ENCODE results near the gene HEY2.
"Not testable (repeated sequence)": the region's sequence is repeated elsewhere in the genome, so short reads cannot be mapped to it uniquely, and the experiment has no call there.

HEY2 gene

DNA sequence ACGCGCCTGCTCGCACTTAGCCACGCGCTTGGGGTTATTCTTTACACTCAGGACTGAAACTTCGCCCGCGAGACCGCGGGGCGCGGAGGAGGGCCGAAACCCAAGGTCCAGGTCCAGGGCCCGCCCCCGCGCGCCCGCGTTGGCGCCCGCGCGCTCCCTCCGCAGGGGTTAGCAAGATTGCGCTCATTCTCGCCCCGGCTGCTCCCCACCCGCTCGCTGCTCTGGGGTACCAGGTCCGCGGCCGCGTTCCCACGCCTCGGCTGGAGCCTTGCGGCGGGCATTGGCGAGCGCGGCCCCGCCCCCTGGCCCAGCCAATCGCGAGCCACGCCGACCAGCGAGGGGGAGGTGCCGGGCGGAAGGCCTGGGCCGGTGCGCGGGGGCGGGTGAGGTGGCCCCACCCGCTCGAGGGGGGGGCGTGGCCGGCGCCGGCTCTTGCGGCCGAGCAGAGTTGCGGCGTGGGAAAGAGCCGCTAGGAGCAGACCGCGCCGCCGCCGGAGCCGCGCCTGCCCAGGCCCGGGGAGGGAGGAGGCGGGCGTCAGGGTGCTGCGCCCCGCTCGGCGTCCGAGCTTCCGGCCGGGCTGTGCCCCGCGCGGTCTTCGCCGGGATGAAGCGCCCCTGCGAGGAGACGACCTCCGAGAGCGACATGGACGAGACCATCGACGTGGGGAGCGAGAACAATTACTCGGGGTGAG is at the start of gene HEY2:
Gene HEY2 (plus strand): TSS at position 460 of the 692 bp plus-strand sequence. CDS start 145 bp downstream, at position 605.
- peak; percentile 64 for DNase-seq (ENCODE audit: low read depth)

DNA sequence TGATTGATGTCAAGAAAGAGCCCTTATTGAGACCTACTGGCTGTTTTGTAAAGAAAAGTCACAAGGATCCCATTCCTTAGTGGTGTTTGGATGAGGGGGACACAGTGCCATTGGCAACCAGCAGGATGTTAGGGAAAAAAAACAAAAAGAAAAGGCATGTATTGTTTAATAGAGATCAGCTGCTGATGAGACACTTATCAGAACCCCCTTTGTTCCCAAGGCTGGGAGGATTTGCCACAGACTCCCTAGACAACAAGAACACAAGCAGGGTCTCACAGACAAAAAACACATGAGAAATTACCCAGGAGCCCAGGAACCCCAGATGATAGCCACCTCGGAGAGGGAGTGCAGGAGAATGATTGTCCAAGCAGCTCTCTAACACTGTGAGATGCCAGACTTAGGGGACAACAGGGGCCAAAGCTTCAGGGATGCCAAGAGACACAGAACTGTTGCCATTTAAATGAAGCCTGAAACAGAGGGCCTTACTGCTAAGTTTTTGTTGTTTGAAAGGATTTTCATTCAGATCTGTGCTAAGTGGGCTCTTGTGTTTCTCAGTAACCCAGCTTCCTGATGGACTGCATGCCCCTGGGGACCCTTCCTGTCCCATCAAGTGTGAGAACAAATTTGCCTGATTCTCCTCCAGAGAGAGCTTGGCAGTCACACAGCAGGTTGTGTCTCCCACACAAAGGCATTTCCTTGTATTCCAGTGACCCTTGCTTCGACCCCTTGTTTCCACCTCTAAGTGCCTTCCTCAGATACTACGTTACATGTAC is 48.7 kb upstream of the HEY2 start:
- DNase-seq (ENCODE audit: low read depth): no peak

DNA sequence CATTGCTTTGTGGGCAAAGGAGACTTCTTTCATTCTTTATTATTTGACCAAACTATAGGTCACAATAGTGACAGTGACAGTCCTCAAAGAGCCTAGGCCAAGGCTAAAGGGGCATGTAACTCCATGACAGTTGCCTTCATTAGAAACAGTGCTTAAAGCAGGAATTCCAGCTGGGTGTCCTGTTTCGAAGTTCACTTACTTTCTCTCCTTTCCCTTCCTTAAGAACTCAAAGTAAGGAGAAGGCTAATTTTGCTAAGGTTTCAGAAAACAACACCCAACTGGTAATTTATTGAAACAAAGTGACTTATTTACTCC is 48.1 kb upstream of the HEY2 start:
- DNase-seq (ENCODE audit: low read depth): no peak

DNA sequence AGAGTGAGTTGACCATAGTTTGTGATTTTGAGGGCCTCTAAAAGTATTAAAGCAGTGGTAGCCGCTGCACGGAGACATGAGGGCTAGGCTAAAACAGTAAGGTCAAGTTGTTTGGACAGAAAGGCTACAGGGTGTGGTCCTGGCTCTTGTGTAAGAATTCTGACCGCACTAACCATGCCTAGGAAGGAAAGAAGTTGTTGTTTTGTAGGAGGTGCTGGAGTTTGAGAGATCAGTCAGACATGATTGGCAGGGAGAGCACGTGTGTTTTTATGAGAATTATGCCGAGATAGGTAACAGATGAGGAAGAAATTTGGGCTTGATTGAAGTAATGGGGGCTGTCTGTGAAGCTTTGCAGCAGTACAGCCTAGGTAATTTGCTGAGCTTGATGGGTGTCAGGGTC is 45.5 kb upstream of the HEY2 start:
- not testable (repeated sequence) for DNase-seq (ENCODE audit: low read depth)

DNA sequence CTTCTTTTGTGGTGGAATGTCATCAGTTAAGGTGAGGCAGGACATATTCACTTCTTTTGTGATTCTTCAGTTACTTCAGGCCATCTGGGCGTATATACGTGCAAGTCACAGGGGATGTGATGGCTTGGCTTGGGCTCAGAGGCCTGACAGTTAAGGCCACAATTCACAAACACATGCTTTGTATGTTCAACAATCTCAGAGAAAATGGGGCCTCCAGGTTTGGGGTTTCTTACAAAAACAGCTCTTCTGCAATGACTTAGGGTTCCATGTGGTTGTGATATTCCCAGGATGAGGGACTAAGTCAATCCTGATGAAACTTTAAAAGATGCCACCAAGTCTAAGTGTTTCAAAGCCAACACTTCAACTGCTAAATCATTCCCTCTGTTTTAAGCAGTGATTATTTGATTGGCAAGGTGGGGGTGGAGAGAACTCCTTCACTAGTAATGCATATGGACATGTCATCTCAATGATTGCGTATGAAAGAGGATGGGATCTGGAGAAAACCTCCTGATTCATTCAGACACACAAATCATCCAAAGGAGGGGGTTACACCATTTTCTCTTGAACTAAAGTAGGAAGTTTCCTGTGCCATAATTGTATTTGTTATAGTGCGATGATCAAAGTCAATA is 41.7 kb upstream of the HEY2 start:
- no peak for DNase-seq (ENCODE audit: low read depth)

DNA sequence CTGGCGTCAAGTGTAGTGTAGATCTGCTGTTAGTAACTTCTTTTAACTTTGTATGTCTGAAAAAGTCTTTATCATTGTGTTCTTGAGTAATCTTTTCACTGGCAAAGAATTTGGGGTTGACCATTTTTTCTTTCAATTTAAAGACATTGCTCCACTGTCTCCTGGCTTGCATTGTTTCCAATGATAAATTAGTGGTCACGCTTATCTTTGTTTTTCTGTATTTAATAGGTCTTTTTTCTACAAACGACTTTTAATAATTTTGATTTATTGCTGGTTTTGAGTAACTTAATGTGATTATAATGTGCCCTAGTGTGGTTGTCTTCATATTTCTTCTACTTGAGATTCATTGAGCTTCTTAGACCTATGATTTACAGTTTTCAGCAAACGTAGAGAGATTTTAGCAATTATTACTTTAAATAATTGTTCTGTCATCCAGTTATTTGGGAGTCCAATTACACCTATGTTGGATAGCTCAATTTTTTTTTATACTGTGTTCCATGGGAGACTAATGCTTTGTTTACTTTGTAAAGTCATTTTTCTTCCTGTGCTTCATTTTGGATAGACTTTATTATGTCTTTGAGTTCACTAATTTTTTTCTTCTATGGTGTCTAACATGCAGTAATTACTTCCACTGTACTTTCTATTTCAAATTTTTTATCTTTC is 38.3 kb upstream of the HEY2 start:
- DNase-seq (ENCODE audit: low read depth): no peak

DNA sequence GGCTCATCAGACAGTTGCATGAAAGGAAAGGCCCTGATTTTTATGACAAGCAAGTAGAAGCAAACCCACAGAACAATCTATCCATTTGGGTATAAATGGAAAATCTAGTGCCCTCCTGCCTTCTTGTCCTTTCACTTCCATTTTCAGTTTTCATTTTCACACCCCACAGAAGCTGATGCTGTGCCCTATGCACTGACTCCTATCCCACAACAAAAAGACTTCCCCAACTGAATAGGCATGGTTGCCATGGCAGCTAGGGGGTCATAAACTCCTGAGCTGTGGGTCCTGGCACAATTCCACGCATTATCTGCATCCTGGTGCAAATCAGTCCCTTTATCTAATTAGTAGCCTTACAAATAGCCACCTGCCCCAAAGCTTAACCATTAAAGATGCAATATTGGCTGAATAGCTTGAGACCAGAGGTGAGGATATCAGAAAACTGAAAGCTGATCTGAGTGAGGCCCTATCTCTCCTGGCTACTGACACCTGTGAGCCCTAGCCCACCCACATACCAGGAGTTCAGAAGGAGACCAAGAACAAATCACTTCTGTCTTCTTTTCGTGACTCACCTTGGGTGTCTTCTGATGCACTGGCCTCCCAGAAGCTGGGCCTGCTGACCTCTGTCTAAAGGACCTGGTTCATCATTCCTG is 34.9 kb upstream of the HEY2 start:
- DNase-seq (ENCODE audit: low read depth): no peak

DNA sequence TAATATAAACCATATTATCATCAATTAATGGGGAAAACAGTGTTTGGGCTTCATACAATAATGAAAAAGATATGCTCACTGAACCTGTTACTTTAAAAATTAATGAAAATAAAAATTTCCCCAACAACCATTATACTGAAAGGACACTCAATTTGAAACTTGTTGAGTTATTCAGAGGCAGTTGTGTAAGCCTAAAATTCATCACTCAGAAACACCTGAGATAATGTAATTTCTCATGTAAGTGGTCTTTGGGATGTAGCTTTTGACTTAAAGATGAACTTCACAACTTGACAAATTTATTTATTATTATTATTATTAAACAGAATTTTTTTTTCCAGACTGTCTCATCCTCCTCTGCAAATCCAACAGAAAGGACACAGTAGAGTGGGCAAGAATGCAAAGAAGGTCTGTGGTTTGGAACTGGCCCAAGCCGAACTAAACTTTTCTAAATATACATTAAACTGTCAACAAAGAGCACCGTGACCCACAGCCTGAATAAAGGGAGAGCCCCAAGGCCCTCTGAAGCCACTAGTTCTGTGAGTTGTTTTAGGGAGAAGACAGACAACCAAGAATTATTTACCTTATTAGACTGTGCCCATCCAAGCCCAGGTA is 32.2 kb upstream of the HEY2 start:
- no peak for DNase-seq (ENCODE audit: low read depth)

DNA sequence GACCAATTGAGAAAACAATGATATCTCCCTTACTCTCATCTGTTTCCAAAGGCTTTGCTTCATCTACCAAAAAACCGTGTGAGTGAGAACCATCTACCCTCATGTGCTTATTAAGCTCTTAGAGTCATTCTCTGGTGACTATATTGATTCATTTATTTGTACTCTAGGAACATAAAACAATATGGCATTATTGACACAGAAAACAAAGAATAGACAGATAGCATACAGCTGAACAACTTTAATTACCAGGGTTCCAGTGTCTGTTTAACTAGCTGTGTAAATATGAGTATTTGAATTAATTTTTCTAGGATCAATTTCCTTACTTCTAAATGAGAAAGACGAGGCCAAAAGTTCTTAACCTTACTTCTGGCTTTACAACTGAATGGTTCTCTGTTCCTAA is 31.3 kb upstream of the HEY2 start:
- no peak for DNase-seq (ENCODE audit: low read depth)

DNA sequence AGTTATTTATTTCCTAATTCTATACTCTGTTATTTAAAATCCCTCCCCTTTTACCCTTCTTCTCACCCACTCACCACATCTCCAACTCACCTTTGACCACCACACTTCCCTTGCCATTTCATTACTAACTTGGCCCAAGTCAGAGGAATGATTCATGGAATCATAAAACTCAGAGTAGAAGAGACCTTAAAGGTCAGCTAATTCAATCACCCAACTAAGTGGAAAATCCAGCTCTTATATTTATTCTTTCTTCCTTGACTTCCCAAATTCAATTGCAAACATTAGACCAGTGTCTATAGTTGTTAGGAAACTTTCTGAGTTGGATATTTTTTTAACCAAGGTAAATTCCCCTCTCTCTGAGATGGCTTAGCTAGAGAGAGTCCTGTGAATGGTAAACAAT is 26.5 kb upstream of the HEY2 start:
- DNase-seq (ENCODE audit: low read depth): no peak

DNA sequence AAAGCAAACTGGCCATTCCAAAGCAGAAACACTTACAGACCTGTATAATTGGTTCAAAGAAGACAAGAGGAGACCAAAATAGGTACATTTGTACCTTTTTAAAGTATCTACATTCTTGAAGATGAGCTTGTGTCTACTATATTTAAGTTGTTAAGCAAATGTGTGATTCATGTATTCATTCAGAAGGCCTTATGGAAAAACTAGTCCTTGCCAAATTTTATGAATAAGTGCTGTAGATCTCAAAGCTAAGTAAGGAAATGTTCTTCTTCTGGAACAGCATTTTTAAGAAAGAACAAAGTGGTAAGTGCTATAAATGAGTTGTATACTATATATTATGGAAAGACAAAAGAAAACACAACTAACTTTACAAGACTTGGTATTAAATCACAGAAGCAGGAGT is 22.2 kb upstream of the HEY2 start:
- DNase-seq (ENCODE audit: low read depth): no peak

DNA sequence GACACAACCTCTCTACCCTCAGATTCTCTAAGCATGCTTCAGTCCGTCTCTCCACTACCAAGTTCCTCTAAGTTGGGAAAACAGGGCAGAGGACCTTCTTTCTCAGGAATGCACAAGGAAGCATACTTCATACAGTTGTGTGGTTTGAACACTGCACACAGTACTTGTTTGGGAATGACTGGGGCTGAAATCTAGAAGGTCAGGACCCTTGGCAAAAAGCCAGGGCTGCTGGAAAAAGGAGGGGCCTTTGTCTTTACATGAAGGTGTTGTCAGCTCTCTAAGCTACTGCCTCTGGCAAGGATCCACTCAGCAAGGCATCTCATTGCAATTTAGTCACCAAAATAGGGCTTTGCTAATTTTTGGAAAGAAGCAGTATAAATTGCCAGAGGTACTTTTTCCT is 20.7 kb upstream of the HEY2 start:
- no peak for DNase-seq (ENCODE audit: low read depth)

DNA sequence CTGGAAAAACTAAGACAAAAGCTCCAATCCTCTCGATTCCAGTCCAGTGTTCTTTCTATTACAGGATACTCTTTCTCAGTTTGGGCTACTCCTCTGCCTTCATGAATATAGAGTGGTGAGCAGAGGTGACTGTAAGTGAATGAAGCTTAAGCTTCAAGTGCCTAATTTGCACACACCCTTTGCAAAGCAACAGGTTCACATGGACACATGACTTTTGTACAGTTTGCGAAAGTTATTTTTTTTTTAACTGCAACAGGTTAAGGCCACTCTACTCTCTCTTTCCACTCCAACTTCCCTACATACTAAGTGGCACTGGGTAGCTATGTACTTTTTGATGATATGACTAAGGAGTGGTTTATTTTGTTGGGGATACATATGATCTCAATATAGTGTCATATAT is 19.4 kb upstream of the HEY2 start:
- DNase-seq (ENCODE audit: low read depth): no peak

DNA sequence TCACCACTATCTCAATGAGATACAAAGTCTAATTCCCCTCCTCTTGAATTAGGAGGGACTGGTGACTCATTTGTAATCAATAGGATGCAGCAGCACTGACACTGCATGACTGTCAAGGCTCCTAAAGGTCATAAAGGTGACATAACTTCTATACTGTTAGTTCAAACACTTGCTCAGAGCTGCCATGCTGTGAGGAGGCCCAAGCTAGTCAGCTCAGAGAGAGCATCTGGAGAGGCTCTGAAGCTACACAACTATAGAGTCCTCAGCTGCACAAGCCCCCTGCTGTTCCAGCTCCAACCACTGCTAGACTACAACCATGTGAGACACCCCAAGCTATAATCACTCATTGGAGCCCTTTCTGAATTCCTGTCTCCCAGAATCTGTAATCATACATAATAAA is 17.0 kb upstream of the HEY2 start:
- DNase-seq (ENCODE audit: low read depth): no peak

DNA sequence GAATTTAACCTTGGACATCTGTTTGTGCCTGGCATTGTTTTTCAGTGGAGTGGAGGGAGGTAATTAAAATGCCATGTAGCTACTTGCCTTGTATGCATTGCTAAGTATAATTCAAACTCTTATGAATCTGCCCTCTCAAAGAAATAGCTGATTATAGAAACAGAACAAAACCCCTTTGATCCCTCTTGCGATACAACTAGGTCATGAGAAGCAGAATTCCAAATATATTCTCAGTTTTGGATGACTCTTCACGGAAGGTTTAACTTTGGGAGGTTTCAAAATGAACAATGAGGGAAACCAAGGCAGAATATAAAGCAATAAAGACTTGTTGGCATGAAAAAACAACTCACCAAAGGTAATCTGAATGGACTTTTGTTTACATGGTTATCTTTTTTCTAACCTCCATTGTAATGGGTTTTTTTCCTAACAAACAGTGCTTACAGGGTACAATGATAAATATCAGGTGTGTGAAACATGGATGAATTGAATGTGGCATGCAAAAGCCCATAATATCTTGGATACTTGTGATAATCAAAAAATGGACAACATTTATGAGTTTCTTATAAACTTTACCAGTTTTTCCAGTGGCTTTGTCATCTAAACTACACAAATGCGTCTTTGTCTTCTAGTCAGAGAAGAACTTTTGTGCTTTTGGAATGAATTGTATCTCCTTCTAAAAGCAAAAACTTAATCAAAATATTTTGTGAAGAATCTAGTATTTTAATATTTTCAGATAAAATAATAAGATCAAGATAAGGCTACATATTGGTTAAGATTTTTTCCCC is 15.7 kb upstream of the HEY2 start:
- DNase-seq (ENCODE audit: low read depth): no peak

DNA sequence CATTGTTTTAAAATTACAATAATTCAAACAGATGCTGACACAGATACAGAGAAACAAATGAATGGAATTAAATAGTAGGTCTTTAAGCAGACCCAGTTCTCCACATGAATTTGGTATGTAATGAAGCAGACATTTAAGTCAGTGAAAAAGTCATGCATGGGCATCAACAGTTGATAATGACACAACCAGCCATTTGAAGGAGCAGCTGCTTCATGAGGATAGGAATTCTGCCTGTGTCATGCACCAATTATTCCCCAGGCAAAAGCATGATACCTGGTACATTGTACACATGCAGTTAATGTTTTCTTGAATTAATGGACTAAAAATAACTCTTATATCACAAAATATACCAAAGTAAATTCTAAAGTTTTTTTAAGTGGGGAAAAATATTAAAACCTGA is 11.2 kb upstream of the HEY2 start:
- no peak for DNase-seq (ENCODE audit: low read depth)

DNA sequence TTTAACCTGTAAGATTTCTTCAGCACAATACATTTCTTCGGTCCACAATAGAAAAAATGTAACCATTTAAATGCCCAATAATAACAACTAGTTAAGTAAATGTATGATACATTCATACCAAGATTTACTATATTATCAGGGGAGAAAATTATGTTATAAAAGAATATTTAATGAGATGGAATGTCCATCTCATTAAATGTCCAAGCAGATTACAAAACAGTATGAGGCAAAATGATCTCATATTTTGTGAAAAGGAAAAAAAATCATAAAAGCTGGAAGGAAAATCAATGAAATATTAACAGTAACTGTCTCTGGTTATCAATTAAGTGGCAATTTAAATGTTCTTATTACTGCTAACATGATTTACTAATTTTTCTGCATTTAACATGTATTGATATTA is 10.1 kb upstream of the HEY2 start:
- no peak for DNase-seq (ENCODE audit: low read depth)

DNA sequence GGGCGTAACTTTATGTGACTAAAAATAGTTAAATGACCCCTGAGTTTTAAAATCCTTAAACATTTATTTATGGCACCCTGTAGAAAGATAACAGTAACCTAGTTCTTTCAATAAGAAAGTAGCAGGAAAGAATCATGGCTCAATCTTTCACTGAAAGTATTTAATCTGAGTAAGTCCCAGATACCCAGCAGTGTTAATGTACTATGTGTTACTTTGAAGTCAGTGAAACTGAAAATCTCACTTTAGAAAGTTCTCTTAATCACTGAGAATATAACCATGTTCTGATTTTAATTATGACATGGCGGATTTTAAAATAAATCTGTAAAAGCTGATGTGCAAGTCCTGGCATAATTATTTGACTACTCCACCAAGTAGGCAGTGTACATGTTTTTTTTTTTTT is 8.1 kb upstream of the HEY2 start:
- no peak for DNase-seq (ENCODE audit: low read depth)

DNA sequence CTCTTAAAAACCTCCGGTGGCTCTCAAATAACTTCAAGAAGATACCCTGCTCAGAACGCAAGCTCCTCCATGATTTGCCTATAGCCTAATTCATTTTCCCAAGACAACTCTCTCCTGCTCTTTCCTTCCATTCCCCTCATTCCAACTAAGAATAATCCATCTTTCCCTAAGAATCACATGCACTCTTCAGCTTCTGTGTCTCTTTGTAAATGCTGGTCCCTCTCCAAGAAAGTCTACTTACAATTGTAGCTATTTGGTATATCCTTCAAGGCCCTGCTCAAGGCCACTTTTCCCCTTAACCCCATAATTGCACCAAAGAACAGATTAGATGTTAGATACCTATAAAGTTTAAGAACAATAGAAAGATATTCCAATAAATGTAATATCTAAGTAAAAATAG is 7.4 kb upstream of the HEY2 start:
- no peak for DNase-seq (ENCODE audit: low read depth)

DNA sequence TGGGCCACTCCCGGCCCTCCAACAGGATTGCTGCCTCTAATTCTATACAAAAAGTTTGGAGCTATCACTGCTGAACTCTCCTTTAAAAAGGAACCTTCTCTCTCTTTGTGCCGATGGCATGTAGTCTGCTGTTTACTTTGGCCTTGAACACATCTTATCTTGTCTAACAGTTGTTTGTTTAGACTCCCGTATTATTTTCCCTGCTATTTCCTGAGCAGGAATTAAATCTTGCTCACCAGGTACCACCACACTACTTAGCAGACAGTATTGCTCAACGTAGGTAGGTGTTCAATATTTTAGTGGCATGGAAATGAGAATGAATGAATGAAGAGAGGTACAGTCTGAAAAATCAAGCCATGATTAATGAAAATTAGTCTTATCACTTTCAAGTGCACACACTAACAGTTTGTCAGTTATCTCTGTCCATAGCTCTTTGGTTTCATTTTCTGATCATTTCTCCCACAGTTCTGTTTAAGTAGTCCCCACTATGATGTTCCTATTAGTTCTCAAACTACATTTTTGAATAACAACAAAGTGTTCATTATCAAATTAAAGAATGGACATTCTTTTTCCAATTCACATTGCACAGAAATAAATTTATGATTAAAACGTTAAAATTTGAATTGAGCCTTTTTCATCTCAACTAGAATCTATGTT is 6.8 kb upstream of the HEY2 start:
- no peak for DNase-seq (ENCODE audit: low read depth)

DNA sequence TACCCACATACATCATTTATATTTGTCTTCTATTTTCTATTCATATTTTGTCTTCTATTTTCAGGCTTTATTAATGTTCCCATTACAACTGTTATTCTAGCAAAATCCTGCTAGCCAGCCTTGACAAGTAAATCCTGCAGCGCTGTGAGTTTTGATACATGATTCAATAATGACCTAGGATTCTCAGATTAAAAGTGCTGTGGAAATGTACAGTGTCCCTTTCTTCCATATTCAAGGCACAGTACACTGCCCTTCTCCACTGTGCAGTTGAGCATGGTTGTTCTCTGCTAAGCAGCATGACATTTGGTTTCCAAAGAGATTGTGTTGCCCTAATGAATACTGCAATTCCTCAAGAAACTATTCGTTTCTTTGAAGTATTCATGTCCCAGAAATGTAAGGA is 5.8 kb upstream of the HEY2 start:
- no peak for DNase-seq (ENCODE audit: low read depth)
